RPMI7951 (cell line): ENCODE measurements around the gene EVPLL. TPM values are rescaled to one million over a fixed set of nuclear protein-coding genes. Genes with fewer than 3 reads are reported as not detected.
A peak's percentile ranks its signal among the peaks of the same experiment; 100 is the strongest.
"Not testable (repeated sequence)": the region's sequence is repeated elsewhere in the genome, so short reads cannot be mapped to it uniquely, and the experiment has no call there.

Experiments
- DNase-seq: peaks from one replicate; pipeline ENCODE4 v3.0.0-alpha.2; 2012; ENCODE audit warnings: low read depth
- total RNA-seq: library from RNA; depleted of rRNA; stranded (reverse); fragments of >200 nt; shearing (Covaris generic); gene quantifications from 2 replicates; pipeline ENCODE4 v1.2.3, GENCODE V29; 2014; rRNA removed

Gene EVPLL
- not detected in 2 replicates for total RNA-seq

DNA sequence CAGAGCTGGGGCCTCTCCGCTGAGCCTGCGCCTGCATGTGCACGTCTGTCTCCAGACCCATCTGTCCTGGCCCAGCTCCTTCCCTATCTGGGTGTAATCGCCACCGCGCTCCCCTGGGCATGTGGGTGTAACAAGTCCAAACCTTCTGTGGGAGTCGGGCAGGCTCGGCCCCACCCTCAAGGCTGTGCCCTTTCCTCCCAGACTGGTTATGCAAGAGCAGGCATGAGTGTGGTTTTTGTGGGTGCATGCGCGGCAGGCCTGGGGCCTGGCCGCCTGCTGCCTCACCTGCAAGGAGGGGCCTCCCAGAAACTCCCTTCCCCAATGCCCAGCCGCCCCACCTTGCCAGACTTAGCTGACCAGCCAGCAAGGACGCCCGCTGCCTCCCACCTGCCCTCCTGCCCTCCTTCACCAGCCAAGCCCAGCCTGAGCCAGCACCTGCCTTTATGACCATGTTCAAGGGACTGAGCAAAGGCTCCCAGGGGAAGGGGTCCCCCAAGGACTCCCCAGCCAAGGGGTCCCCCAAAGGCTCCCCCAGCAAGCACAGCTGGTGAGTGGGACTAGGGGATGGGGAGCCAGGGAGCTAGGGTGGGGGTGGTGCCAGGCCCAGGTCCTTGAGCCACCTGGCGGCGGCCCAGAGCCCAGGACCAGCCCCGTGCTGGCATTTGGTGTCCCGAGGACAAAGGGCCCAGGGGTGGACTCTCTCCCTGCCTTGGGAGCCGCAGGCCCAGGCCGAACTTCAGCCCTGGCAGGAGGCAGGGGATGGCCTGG lies at the start of gene EVPLL:
TSS of gene EVPLL (plus strand) at position 342 of the 768 bp plus-strand sequence. CDS start 3,160 bp downstream, outside the sequence.
- DNase-seq: peak; percentile 11

GRCh38 chr17:18328643-18329204 lies 48.9 kb upstream of the EVPLL start:
- no peak for DNase-seq

GRCh38 chr17:18331879-18332278 lies 45.7 kb upstream of the EVPLL start:
- DNase-seq: no peak

DNA sequence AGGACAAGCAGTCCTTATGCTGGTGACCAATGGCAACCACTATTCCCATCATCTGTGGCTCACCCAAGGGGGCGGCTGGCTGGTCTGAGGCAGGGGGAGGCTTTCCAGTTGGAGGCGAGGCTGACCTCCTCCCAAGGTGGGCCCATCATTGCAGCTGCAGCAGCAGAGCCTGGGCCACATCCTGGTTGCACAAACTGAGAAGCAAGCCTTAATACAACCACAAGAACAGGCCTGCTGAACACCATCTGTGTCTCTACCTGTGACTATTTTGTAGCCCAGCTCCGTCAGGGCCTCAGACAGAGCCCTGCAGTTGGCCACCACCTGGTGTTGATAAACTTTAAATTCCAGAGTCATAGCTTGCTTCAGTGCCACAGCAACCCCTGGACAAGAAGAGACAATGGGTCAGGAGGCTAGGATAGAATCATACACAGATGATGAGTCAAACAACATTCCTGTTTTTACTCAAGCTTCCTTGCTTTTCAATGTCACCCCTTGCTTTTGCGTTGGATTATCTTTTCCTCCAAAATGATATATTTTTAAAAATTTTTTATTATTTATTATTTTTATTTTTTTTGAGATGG lies 44.6 kb upstream of the EVPLL start:
- DNase-seq: no peak

GRCh38 chr17:18338158-18338557 lies 39.4 kb upstream of the EVPLL start:
- not testable (repeated sequence) for DNase-seq

DNA sequence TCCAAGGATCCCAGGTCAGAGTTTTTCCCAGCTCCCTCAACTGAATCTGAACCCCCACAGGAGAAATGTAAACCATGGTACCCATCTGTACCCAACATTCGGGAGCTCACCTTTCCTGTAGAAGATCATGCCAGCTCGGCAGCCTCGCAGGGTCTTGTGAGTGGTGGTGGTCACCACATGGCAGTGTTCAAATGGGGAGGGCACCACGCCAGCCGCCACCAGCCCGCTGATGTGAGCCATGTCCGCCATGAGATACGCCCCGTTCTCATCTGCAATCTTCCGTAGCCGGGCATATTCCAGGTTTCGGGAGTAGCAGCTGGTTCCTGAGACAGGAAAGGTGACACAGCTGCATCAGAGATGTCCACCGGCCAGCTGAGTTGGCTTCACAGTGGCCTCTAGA lies 37.6 kb upstream of the EVPLL start:
- DNase-seq: no peak

DNA sequence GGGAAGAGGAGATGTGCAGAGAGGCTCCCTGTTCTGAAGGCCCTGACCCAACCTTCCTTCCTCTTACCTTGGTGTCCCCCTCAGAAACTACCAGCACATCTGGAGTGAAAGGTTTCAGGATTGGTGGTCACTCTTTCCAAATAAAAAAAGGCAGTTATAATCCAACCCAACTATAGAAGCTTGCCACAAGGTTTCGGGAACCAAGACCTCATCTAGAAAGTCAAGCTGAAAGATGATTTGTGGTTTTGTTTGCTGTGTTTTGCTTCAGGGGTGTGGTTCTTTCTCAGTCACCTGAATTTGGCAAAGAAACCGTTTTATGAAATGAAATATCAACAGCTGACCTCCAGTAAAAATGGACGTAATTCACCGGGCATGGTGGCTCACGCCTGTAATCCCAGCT lies 33.6 kb upstream of the EVPLL start:
- DNase-seq: no peak

DNA sequence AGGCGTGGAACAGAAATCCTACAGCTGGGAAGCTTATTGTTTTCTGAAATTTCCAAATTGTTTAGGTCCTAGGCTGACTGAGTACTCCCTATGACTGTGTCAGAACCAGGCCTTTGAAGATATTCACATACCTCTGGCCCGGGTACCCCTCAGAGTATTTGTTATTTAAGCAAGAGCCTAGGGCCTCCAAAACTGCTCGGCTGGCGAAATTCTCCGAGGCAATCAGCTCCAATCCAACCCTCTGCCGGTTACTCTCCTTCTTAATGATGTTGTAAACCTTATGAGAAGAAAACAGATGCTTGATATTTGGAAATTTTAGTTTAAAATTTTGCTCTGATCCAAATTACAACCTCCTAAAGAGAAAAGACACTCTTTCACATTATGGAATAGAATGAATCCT lies 24.0 kb upstream of the EVPLL start:
- DNase-seq: no peak

DNA sequence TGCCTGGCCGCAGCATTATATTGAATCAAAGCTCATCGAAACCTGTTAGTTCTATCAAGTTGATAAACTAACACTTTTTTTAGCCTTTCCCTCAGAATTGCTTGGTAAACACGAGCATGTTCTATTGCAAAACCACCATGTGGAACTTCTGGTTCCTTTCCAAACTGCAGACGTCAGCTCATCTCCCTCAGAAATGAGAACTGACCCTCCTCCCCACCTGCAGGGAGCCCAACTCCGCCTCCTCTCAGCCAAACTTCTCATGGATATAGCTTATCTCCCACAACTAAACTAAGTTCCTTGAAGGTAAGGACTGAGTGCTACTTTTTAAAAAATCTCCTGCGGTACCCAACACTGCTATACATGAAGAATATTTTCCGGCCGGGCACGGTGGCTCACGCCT lies 21.0 kb upstream of the EVPLL start:
- DNase-seq: no peak

DNA sequence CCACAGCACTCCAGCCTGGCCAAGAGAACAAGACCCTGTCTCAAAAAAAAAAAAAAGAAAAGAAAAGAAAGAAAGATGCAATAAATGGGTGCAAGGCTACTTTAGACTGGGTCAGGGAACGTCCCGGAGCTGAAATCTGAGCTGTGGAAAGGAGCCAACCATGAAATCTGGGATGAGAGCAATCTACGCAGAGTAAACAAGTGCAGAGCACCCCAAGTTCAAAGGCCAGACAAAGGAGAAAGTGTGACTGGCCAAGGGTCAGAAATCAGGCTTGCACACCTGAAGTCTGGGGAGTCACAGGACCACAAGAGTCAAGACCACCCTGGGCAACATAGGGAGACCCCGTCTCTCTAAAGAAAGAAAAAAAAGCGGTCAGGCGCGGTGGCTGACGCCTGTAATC lies 17.1 kb upstream of the EVPLL start:
- no peak for DNase-seq

DNA sequence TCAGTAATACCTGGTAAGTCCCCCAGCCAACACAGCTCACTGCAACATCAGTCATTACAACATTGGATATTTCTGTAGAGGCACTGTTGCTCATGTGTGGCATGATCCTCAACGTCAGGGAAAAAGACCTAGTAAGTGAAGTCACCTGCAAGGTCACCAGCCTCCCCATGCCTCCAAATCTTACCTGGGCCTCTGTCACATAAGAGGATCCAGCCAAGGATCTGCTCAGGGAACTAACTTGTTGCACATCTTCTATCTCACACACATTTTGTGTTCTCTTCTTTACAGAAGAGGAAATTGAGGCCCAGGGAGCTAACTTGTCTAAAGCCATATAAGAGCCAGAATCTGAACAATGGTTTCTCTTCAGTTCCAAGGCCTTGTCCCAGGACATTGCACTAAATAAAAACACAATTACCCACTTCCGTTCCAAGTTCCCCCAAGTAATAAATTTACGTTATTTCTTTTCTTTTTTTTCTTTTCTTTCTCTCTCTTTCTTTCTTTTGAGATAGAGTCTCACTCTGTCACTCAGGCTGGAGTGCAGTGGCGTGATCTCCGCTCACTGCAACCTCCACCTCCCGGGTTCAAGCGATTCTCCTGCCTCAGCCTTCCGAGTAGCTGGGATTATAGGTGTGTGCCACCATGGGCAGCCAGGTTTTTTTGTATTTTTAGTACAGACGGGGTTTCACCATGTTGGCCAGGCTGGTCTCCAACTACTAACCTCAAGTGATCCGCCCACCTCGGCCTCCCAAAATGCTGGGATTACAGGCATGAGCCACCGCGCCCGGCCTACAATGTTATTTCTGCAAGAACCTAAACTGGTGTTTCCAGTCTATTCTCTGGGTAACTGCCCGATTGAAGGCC lies 15.5 kb upstream of the EVPLL start:
- no peak for DNase-seq

GRCh38 chr17:18362698-18363100 lies 14.9 kb upstream of the EVPLL start:
- DNase-seq: peak; percentile 68

DNA sequence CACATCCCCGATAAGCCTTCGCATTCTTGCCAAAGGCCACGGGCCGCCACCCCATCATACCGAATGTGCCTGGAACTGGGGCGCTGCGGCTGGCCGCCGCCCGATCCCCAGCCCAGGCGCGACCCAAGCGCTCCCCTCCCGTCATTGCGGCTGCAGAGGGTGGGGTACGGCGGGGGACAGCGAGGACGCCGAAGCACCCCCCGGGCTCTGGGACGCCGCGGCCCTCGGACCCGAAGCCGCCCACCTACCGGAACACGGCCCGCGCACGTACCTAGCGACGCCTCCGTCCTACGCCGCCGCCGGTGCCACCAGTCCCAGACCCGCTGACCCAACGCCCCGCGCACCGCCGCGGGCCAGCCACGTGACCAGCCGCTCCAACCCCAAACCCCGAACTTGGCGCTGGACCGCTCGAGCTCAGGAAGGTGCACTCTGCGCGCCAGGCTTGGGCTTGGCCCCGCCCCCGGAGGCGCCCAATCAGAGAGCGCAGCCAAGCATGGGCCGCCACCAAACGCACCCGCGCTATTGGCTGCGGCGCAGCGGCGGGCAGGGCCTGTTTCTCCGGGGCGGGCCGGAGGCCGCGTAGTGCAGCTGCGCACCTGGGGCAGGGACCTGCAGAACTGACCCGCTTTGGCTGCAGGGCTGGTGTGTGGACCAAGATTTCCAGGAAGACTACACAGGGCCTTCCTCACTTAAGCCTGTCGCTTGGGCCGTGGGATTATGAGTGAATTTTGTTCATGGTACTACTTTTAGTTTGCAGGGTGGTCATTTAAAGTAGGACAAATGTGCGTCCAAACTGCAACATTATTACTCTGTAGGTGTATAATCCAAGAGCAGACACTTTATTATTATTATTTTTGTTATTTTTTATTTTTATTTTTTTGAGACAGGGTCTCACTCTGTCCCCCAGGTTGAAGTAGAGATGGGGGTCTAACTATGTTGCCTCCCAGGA lies 14.2 kb upstream of the EVPLL start, which contains the start of gene SHMT1:
TSS of gene SHMT1 (minus strand) at position 450 of the 949 bp plus-strand sequence. CDS start 7,569 bp downstream, outside the sequence.
- DNase-seq: peak; percentile 84

GRCh38 chr17:18364166-18364565 lies 13.4 kb upstream of the EVPLL start:
- DNase-seq: no peak

DNA sequence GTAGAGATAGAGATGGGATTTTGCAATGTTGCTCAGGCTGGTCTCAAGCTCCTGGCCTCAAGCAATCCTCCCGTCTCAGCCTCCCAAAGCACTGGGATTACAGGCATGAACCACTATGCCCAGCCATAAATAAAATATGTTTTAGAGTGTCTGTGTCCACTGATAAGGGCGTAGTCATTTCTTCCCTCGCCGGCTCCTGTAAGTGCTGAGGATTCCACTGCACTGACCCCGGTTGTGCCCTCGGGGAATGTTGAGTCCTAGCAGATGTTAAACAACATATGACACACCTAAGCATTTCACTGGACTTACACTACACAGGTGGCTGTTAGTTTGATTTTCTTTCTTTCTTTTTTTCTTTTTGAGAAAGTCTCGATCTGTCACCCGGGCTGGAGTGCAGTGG lies 8.6 kb upstream of the EVPLL start:
- peak; percentile 41 for DNase-seq

DNA sequence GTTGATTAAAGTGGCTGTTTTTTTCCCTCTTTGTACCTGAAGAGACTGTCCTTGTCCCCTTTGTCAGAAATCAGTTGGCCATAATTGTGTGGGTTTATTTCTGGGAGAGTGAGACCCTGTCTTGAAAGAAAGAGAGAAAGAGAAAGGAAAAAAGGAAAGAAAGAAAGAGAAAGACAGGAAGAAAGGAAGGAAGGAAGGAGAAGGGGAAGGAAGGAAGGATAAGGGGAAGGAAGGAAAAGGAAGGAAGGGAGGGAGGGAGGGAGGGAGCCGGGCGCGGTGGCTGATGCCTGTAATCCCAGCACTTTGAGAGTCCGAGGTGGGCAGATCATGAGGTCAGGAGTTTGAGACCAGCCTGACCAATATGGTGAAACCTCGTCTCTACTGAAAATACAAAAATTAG lies 6.8 kb upstream of the EVPLL start:
- no peak for DNase-seq

- no peak for DNase-seq
These were observed 6.1 kb upstream of the EVPLL start for GRCh38 chr17:18371455-18371854.

- not testable (repeated sequence) for DNase-seq
These were observed 4.4 kb upstream of the EVPLL start for GRCh38 chr17:18373181-18373580.

DNA sequence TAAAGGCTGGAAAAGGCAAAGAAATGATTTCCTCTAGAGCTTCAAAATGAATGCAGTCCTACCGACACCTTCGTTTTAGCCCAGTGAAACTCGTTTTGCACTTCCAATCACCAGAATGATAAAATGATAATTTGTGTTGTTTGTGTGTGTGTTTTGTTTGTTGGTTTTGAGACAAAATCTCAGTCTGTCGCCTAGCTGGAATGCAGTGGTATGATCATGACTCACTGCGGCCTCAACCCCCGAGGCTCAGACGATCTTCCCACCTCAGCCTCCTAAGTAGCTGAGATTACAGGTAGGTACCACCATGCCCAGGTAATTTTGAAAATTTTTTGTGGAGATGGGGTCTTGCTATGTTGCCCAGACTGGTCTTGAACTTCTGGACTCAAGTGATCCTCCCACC lies 3.4 kb upstream of the EVPLL start:
- DNase-seq: no peak

DNA sequence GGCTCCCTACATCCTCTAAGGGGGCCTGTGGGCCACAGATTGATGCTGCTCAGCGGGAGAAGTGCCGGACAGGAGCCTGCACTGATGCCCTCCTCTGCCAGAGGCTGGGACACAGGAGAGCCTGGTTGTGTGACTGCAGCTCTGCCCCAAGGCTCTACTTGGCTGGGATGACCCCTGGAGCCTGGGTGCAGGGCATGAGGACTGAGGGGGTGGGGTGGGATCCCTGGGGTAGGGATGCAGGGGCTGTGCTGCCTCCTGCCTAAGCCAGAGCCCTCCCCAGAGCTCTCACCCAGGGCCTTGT lies 577 bp downstream of the EVPLL start:
- DNase-seq: no peak

- not testable (repeated sequence) for DNase-seq
These were observed 1.0 kb downstream of the EVPLL start for GRCh38 chr17:18378614-18379013.
